Mucosa of rectum (tissue), 2 donors: Measurements from ENCODE around the gene PDE4D.

Experiments
- H3K27ac ChIP-seq, 2 donors: one replicate each; pipeline ENCODE4 v1.7.0; 2013; ENCODE audit warnings: inconsistent platforms in 2 of 2, low read depth in 2 of 2, low read length in 2 of 2
- H3K27me3 ChIP-seq, 2 donors: one replicate each; pipeline ENCODE4 v1.7.0; 2013; ENCODE audit warnings: low read length in 2 of 2; ENCODE audit not compliant: control insufficient read depth in 2 of 2, insufficient read depth in 2 of 2
- H3K36me3 ChIP-seq, 2 donors: one replicate each; pipeline ENCODE4 v1.7.0; 2013; ENCODE audit warnings: low read length in 2 of 2; ENCODE audit not compliant: control insufficient read depth in 2 of 2, insufficient read depth in 2 of 2
- H3K4me1 ChIP-seq, 2 donors: one replicate each; pipeline ENCODE4 v1.7.0; 2013; ENCODE audit warnings: low read length in 2 of 2, mild to moderate bottlenecking in 1 of 2; ENCODE audit not compliant: control insufficient read depth in 2 of 2, insufficient read depth in 2 of 2
- H3K4me3 ChIP-seq, 2 donors: one replicate each; pipeline ENCODE4 v1.7.0; 2013; ENCODE audit warnings: low read length in 2 of 2
- H3K9ac ChIP-seq, 2 donors: one replicate each; pipeline ENCODE4 v1.7.0; 2013; ENCODE audit warnings: low read length in 2 of 2, low read depth in 1 of 2, mild to moderate bottlenecking in 1 of 2
- H3K9me3 ChIP-seq, 2 donors: one replicate each; pipeline ENCODE4 v1.7.0; 2013; ENCODE audit warnings: low read length in 2 of 2; ENCODE audit not compliant: control insufficient read depth in 2 of 2
- donor health status: healthy.
- donor health status: Normal muscosa, but diverticular disease.

PDE4D gene

DNA sequence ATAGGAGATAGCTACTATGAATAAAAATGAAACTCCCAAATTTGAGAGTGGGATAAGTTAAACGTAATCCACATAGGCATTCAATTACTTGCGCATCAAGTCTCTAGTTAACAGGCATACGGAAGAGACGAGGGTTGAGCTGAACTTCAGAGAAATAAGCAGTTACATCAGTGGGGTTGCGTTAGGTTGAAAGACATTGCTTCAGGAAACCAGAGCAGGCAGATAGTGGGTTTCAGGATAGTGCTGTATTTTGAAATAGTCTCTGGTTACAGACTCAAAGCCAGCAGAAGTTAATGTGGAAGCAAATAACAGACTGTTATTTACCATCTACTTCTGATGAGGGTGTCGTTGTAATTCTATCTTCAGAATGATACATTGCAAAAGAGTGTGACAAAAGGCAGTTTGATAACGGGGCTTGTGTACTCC lies 533.4 kb downstream of the PDE4D start:
- Histone ChIP-seq H3K27ac (peak overlapping the region in 1 of 2 donors; percentile 15), H3K4me1 (no peaks in the 10 kb centered on the region), H3K27me3 (no peaks in the 10 kb centered on the region), H3K4me3 (no peak overlapping the region), H3K9ac (no peak overlapping the region), H3K36me3 (no peaks in the 10 kb centered on the region), H3K9me3 (no peaks in the 10 kb centered on the region)

DNA sequence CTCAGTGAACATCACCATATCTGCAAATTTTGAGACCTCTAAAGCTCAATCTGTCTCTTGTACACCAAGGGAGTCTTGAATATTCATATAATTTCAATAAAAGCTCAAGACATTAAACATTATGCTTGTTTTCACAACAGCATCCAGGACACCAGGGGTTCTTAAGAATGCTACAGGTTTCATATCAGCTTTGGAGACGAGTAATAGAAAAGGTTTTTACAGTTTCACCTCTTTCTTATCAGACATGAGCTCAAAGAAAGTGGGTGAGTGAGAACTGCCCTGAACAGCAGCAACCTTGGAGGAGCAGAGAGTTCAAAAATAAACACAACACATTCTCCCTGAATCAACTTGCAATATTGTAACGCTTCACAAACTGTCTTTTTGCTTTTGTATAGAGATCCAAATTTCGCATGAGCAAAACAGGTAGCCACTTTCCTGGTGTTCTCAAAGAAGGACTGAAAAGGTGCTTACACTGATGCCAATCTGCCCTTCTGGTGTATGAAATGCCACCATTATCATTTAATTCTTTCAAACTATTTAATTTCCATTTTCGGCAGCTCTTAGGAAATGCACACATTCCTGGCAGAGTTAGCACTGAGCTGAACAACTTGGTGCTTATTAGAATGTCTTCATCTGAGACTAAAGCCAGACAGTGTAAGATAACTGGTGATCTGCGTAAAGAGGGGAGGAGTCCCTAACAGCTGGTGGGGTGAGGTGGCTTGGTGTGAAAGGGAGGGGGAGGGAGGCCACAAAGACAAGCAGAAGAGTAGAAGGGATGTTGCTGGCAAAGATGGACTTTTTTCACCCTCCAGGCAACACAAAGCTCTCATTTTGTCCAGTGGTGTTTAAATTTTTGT lies 535.3 kb downstream of the PDE4D start:
- Histone ChIP-seq H3K4me3 (no peak overlapping the region), H3K36me3 (no peaks in the 10 kb centered on the region), H3K9ac (no peak overlapping the region), H3K9me3 (no peaks in the 10 kb centered on the region), H3K27ac (peak overlapping the region in 1 of 2 donors; percentile 34), H3K4me1 (no peaks in the 10 kb centered on the region), H3K27me3 (no peaks in the 10 kb centered on the region)

DNA sequence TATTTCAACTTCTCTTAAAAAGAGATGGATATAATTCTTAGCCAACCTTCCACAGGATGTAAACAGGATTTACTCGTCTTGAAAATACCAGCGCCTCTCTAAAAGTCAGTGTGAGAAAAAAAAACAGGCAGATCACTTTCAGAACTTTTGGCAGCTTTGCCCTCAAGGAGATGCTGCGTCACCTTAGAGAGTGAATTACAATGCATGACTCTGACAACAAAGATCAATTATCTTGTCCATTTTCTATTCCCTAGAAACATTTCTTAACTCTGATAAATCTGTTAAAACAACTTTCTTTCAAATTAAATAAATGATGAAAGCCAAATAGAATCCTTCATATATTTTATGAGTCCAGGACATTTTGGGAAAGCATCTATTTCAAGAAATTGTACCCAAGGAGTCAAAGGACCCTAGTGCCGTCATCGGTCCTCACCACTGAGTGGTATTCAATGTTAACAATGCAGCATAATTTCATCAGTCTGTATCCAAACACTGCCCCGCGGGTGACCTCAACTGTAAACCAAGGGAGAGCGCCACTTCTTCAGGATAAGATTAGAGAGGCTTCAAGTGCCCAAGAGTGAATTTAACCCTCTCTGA lies 536.0 kb downstream of the PDE4D start:
- Histone ChIP-seq H3K36me3 (no peaks in the 10 kb centered on the region), H3K27me3 (no peaks in the 10 kb centered on the region), H3K9ac (no peak overlapping the region), H3K4me3 (no peak overlapping the region), H3K4me1 (no peaks in the 10 kb centered on the region), H3K27ac (peak overlapping the region in 1 of 2 donors; percentile 34), H3K9me3 (no peaks in the 10 kb centered on the region)

- H3K4me3 ChIP-seq, result no peak overlapping the region
- no peaks in the 10 kb centered on the region for H3K27me3 ChIP-seq
- H3K9me3 ChIP-seq, result no peaks in the 10 kb centered on the region
- H3K4me1 ChIP-seq, result no peaks in the 10 kb centered on the region
- H3K9ac ChIP-seq, result no peak overlapping the region
- H3K36me3 ChIP-seq, result no peaks in the 10 kb centered on the region
- no peak overlapping the region for H3K27ac ChIP-seq
Measured at GRCh38 chr5:59356813-59357380, 536.6 kb downstream of the PDE4D start.

GRCh38 chr5:59354811-59355210 lies 538.7 kb downstream of the PDE4D start:
- H3K9me3 ChIP-seq, result no peaks in the 10 kb centered on the region
- H3K4me3 ChIP-seq, result no peak overlapping the region
- H3K36me3 ChIP-seq, result no peaks in the 10 kb centered on the region
- no peak overlapping the region for H3K9ac ChIP-seq
- H3K27me3 ChIP-seq, result no peaks in the 10 kb centered on the region
- no peaks in the 10 kb centered on the region for H3K4me1 ChIP-seq
- H3K27ac ChIP-seq, result no peak overlapping the region

DNA sequence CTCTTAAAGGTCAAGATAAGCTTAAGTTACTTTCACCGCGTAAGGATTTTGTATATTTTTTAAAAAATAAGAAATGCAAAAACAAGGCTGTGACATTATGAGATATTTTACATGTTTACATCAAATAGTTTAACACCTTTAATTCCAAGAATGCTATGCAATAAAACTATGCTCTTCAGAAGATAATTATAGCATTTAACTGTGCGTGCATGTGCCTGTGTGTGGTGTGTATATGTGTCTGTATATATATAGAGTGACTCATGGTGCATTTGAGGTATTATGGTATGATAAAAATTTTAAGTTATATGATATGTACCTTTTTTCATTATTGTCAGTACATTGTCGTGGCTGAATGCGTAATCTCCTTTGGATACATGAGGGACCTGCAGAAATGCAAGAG lies 539.3 kb downstream of the PDE4D start:
- H3K4me1 ChIP-seq, result no peaks in the 10 kb centered on the region

DNA sequence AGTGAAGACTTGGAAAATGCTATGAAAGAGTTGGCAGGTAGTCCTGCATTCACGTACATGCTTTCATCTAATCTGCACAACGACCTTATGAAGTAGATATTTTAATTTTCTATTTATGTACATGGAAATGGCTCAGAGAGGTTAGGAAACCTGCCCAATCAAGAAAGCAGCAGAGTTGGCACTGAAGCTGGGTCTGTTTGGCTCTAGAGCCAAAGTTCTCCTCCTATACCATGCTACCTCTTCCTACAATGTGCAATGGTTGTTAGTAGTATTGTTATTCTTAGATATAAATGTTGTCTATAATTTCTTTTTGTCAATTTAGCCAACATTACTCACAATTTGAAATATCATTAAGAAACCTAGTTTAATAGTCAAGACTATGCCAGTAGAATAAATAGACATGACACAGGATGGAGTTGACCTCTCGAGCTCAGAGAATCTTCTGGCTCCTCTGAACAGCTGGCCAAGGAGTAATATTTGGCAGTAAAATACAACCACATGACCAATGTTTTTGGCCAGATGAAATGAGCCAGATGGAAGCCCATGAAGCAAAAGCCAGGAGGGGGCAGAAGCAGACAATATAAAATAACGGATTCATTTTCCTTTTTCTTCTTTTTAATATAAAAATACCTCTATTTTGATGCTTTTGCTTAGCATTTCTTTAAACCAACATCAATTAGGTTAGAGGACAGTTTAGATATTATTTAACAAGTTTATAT lies 542.3 kb downstream of the PDE4D start:
- no peak overlapping the region for H3K27ac ChIP-seq
- H3K9ac ChIP-seq, result no peak overlapping the region
- H3K36me3 ChIP-seq, result no peaks in the 10 kb centered on the region
- no peaks in the 10 kb centered on the region for H3K9me3 ChIP-seq
- H3K4me3 ChIP-seq, result no peak overlapping the region
- no peaks in the 10 kb centered on the region for H3K27me3 ChIP-seq
- no peaks in the 10 kb centered on the region for H3K4me1 ChIP-seq

More for the DNA sequence above, 539.3 kb downstream of the PDE4D start:
- Histone ChIP-seq H3K9me3 (no peaks in the 10 kb centered on the region), H3K27me3 (no peaks in the 10 kb centered on the region), H3K36me3 (no peaks in the 10 kb centered on the region), H3K27ac (no peak overlapping the region), H3K4me3 (no peak overlapping the region), H3K9ac (no peak overlapping the region)

- Histone ChIP-seq H3K27me3 (no peaks in the 10 kb centered on the region), H3K9me3 (no peaks in the 10 kb centered on the region), H3K9ac (no peak overlapping the region), H3K36me3 (no peaks in the 10 kb centered on the region), H3K4me3 (no peak overlapping the region), H3K27ac (no peak overlapping the region), H3K4me1 (no peaks in the 10 kb centered on the region)
Measured at GRCh38 chr5:59348189-59348588, 545.3 kb downstream of the PDE4D start.

- Histone ChIP-seq H3K36me3 (no peaks in the 10 kb centered on the region), H3K27me3 (no peaks in the 10 kb centered on the region), H3K4me3 (no peak overlapping the region), H3K9ac (no peak overlapping the region), H3K4me1 (no peaks in the 10 kb centered on the region), H3K9me3 (no peaks in the 10 kb centered on the region), H3K27ac (peak overlapping the region in 1 of 2 donors; percentile 2)
Measured at GRCh38 chr5:59346982-59347381, 546.5 kb downstream of the PDE4D start.

- H3K4me1 ChIP-seq, result no peaks in the 10 kb centered on the region
- no peaks in the 10 kb centered on the region for H3K36me3 ChIP-seq
- H3K27me3 ChIP-seq, result no peaks in the 10 kb centered on the region
- no peak overlapping the region for H3K9ac ChIP-seq
- no peaks in the 10 kb centered on the region for H3K9me3 ChIP-seq
- no peak overlapping the region for H3K4me3 ChIP-seq
- H3K27ac ChIP-seq, result peak overlapping the region; percentile 2 to 39
Measured at GRCh38 chr5:59346514-59346913, 547.0 kb downstream of the PDE4D start.
